ENCODE data around the gene CREB3.
A peak's percentile ranks its signal among the peaks of the same experiment; 100 is the strongest.

The CREB3 gene

GRCh38 chr9:35729700-35730485 is 2.6 kb upstream of the CREB3 start:
- Histone ChIP-seq H3K27ac (ENCODE audit: low read depth, low read length) (peak overlapping the region; percentile 87; the same call in 1 of the 2 replicates), H3K4me1 (ENCODE audit: insufficient read depth, low read length) (peaks cover 54% of the 10 kb centered on the region), H3K27me3 (ENCODE audit: insufficient read depth, low read length) (no peaks in the 10 kb centered on the region), H3K9me3 (ENCODE audit: insufficient read depth, low read depth, low read length) (no peaks in the 10 kb centered on the region), H3K4me3 (ENCODE audit: low read length) (peak overlapping the region; percentile 88), H3K36me3 (ENCODE audit: insufficient read depth, low read length) (peaks cover 19% of the 10 kb centered on the region), H3K9ac (ENCODE audit: low read depth, low read length) (no peak overlapping the region; the same call in 1 of the 2 replicates)
- 25% methylated on average over 6 of the region's 6 CpGs for WGBS

GRCh38 chr9:35730486-35730854 is 2.0 kb upstream of the CREB3 start:
- Histone ChIP-seq H3K4me3 (ENCODE audit: low read length) (peak overlapping the region; percentile 88), H3K36me3 (ENCODE audit: insufficient read depth, low read length) (peaks cover 19% of the 10 kb centered on the region), H3K4me1 (ENCODE audit: insufficient read depth, low read length) (peaks cover 54% of the 10 kb centered on the region), H3K27ac (ENCODE audit: low read depth, low read length) (peak overlapping the region; percentile 26; the same call in 1 of the 2 replicates), H3K9ac (ENCODE audit: low read depth, low read length) (no peak overlapping the region), H3K27me3 (ENCODE audit: insufficient read depth, low read length) (no peaks in the 10 kb centered on the region), H3K9me3 (ENCODE audit: insufficient read depth, low read depth, low read length) (no peaks in the 10 kb centered on the region)
- WGBS, result 81% methylated on average over 2 of the region's 2 CpGs

- Histone ChIP-seq H3K4me3 (ENCODE audit: low read length) (peak overlapping the region; percentile 88), H3K27me3 (ENCODE audit: insufficient read depth, low read length) (no peaks in the 10 kb centered on the region), H3K27ac (ENCODE audit: low read depth, low read length) (peak overlapping the region; percentile 97), H3K9me3 (ENCODE audit: insufficient read depth, low read depth, low read length) (no peaks in the 10 kb centered on the region), H3K9ac (ENCODE audit: low read depth, low read length) (peak overlapping the region; percentile 71), H3K36me3 (ENCODE audit: insufficient read depth, low read length) (peaks cover 28% of the 10 kb centered on the region), H3K4me1 (ENCODE audit: insufficient read depth, low read length) (peaks cover 53% of the 10 kb centered on the region)
- WGBS, result under 1% methylated on average over 47 of the region's 47 CpGs
Observed at GRCh38 chr9:35731415-35732184, 866 bp upstream of the CREB3 start.

GRCh38 chr9:35732800-35733541 is 505 bp downstream of the CREB3 start:
- Histone ChIP-seq H3K9me3 (ENCODE audit: insufficient read depth, low read depth, low read length) (no peaks in the 10 kb centered on the region), H3K9ac (ENCODE audit: low read depth, low read length) (peak overlapping the region; percentile 71), H3K27ac (ENCODE audit: low read depth, low read length) (peak overlapping the region; percentile 97), H3K4me3 (ENCODE audit: low read length) (peak overlapping the region; percentile 88), H3K36me3 (ENCODE audit: insufficient read depth, low read length) (peaks cover 42% of the 10 kb centered on the region), H3K4me1 (ENCODE audit: insufficient read depth, low read length) (peaks cover 40% of the 10 kb centered on the region), H3K27me3 (ENCODE audit: insufficient read depth, low read length) (no peaks in the 10 kb centered on the region)
- WGBS, result 2% methylated on average over 12 of the region's 14 CpGs

GRCh38 chr9:35734096-35734495 is 1.6 kb downstream of the CREB3 start:
- WGBS, result 89% methylated on average over 3 of the region's 3 CpGs
- no peak overlapping the region for H3K9ac ChIP-seq (ENCODE audit: low read depth, low read length)
- peaks cover 53% of the 10 kb centered on the region for H3K36me3 ChIP-seq (ENCODE audit: insufficient read depth, low read length)

GRCh38 chr9:35736201-35736633 is 3.8 kb downstream of the CREB3 start:
- 69% methylated on average over 5 of the region's 5 CpGs for WGBS
- H3K27ac ChIP-seq (ENCODE audit: low read depth, low read length), result peak overlapping the region; percentile 34; the same call in 1 of the 2 replicates

More at GRCh38 chr9:35734096-35734495, 1.6 kb downstream of the CREB3 start:
- Histone ChIP-seq H3K4me1 (ENCODE audit: insufficient read depth, low read length) (peaks cover 29% of the 10 kb centered on the region), H3K27ac (ENCODE audit: low read depth, low read length) (no peak overlapping the region), H3K4me3 (ENCODE audit: low read length) (no peak overlapping the region), H3K9me3 (ENCODE audit: insufficient read depth, low read depth, low read length) (no peaks in the 10 kb centered on the region), H3K27me3 (ENCODE audit: insufficient read depth, low read length) (no peaks in the 10 kb centered on the region)

GRCh38 chr9:35737143-35737542 is 4.7 kb downstream of the CREB3 start:
- Histone ChIP-seq H3K27ac (ENCODE audit: low read depth, low read length) (no peak overlapping the region), H3K9ac (ENCODE audit: low read depth, low read length) (no peak overlapping the region), H3K36me3 (ENCODE audit: insufficient read depth, low read length) (peaks cover 81% of the 10 kb centered on the region), H3K27me3 (ENCODE audit: insufficient read depth, low read length) (no peaks in the 10 kb centered on the region), H3K9me3 (ENCODE audit: insufficient read depth, low read depth, low read length) (no peaks in the 10 kb centered on the region), H3K4me1 (ENCODE audit: insufficient read depth, low read length) (peaks cover 6% of the 10 kb centered on the region; the same call in 1 of the 2 replicates), H3K4me3 (ENCODE audit: low read length) (no peak overlapping the region)
- WGBS, result 92% methylated on average over 7 of the region's 7 CpGs

More at GRCh38 chr9:35736201-35736633, 3.8 kb downstream of the CREB3 start:
- no peaks in the 10 kb centered on the region for H3K9me3 ChIP-seq (ENCODE audit: insufficient read depth, low read depth, low read length)
- no peak overlapping the region for H3K4me3 ChIP-seq (ENCODE audit: low read length)
- no peak overlapping the region for H3K9ac ChIP-seq (ENCODE audit: low read depth, low read length)
- no peaks in the 10 kb centered on the region for H3K27me3 ChIP-seq (ENCODE audit: insufficient read depth, low read length)
- H3K36me3 ChIP-seq (ENCODE audit: insufficient read depth, low read length), result peaks cover 74% of the 10 kb centered on the region
- peaks cover 8% of the 10 kb centered on the region; the same call in 1 of the 2 replicates for H3K4me1 ChIP-seq (ENCODE audit: insufficient read depth, low read length)

GRCh38 chr9:35738186-35738585 is 5.7 kb downstream of the CREB3 start:
- WGBS, result 95% methylated on average over 4 of the region's 4 CpGs
- Histone ChIP-seq H3K4me1 (ENCODE audit: insufficient read depth, low read length) (peaks cover 6% of the 10 kb centered on the region; the same call in 1 of the 2 replicates), H3K4me3 (ENCODE audit: low read length) (no peak overlapping the region), H3K9ac (ENCODE audit: low read depth, low read length) (no peak overlapping the region), H3K27ac (ENCODE audit: low read depth, low read length) (no peak overlapping the region), H3K27me3 (ENCODE audit: insufficient read depth, low read length) (no peaks in the 10 kb centered on the region), H3K9me3 (ENCODE audit: insufficient read depth, low read depth, low read length) (no peaks in the 10 kb centered on the region), H3K36me3 (ENCODE audit: insufficient read depth, low read length) (peaks cover 92% of the 10 kb centered on the region)

GRCh38 chr9:35738924-35739323 is 6.5 kb downstream of the CREB3 start:
- peaks cover 93% of the 10 kb centered on the region for H3K36me3 ChIP-seq (ENCODE audit: insufficient read depth, low read length)
- H3K9me3 ChIP-seq (ENCODE audit: insufficient read depth, low read depth, low read length), result no peaks in the 10 kb centered on the region
- H3K27ac ChIP-seq (ENCODE audit: low read depth, low read length), result no peak overlapping the region
- H3K27me3 ChIP-seq (ENCODE audit: insufficient read depth, low read length), result no peaks in the 10 kb centered on the region
- no peak overlapping the region for H3K4me3 ChIP-seq (ENCODE audit: low read length)
- WGBS, result 95% methylated on average over 7 of the region's 7 CpGs
- no peaks in the 10 kb centered on the region for H3K4me1 ChIP-seq (ENCODE audit: insufficient read depth, low read length)
- no peak overlapping the region for H3K9ac ChIP-seq (ENCODE audit: low read depth, low read length)

GRCh38 chr9:35740243-35740642 is 7.8 kb downstream of the CREB3 start:
- no peak overlapping the region for H3K27ac ChIP-seq (ENCODE audit: low read depth, low read length)
- H3K9me3 ChIP-seq (ENCODE audit: insufficient read depth, low read depth, low read length), result no peaks in the 10 kb centered on the region
- H3K4me3 ChIP-seq (ENCODE audit: low read length), result no peak overlapping the region
- H3K36me3 ChIP-seq (ENCODE audit: insufficient read depth, low read length), result peaks cover 94% of the 10 kb centered on the region
- WGBS, result 93% methylated on average over 6 of the region's 6 CpGs
- no peaks in the 10 kb centered on the region for H3K4me1 ChIP-seq (ENCODE audit: insufficient read depth, low read length)
- H3K9ac ChIP-seq (ENCODE audit: low read depth, low read length), result no peak overlapping the region
- no peaks in the 10 kb centered on the region for H3K27me3 ChIP-seq (ENCODE audit: insufficient read depth, low read length)

Measured in HUES64 (cell line).